Tibial artery (tissue), 4 donors: ENCODE data around the gene B4GALNT4.
"Not testable (repeated sequence)": the region's sequence is repeated elsewhere in the genome, so short reads cannot be mapped to it uniquely, and the experiment has no call there.

Experiments used
- DNase-seq, 2 donors: peaks; one replicate each; pipeline ENCODE4 v3.0.0-alpha.2; 2019
- H3K27ac ChIP-seq, 2 donors: fragments of 200-600 bp; sonication (generic) in 1 of 2; 1 replicate in 1 of 2; 2 replicates in 1 of 2; pipeline ENCODE4 v1.5.1; 2018 to 2019; ENCODE audit warnings: mild to moderate bottlenecking in 1 of 2
- H3K27me3 ChIP-seq, 2 donors: fragments of 200-600 bp; sonication (generic) in 1 of 2; one replicate each; pipeline versions ENCODE4 v1.5.1 to v1.6.0; 2016 to 2019
- H3K36me3 ChIP-seq, 3 donors: fragments of 200-600 bp; sonication (generic) in 2 of 3; one replicate each; pipeline ENCODE4 v1.5.1; 2016 to 2019; ENCODE audit warnings: mild to moderate bottlenecking in 2 of 3
- H3K4me1 ChIP-seq, 4 donors: fragments of 200-600 bp; sonication (generic) in 2 of 4; 1 replicate in 3 of 4; 2 replicates in 1 of 4; pipeline ENCODE4 v1.5.1; 2016 to 2019
- H3K4me3 ChIP-seq, 2 donors: fragments of 200-600 bp; sonication (generic) in 1 of 2; 1 replicate in 1 of 2; 2 replicates in 1 of 2; pipeline ENCODE4 v1.5.1; 2018 to 2019; ENCODE audit warnings: mild to moderate bottlenecking in 2 of 2
- H3K9me3 ChIP-seq, 3 donors: fragments of 200-600 bp; sonication (generic) in 1 of 3; one replicate each; pipeline ENCODE4 v1.5.1; 2016 to 2019
- CTCF ChIP-seq, 2 experiments: fragments of 200-600 bp in 1 of 2; fragments of 450-650 bp in 1 of 2; IDR thresholded peaks; one replicate each; pipeline ENCODE4 v1.5.1; 2017 to 2019; ENCODE audit warnings: antibody characterized with exemption in 2 of 2, mild to moderate bottlenecking in 1 of 2, moderate library complexity in 1 of 2
- intact Hi-C: fragments of 100-400 bp; cut with DNase I; formaldehyde crosslinking; loops from one replicate; pipeline ENCODE4 v1.15.0; 2023; ENCODE audit warnings: low total_unique reads

Gene B4GALNT4

GRCh38 chr11:420054-420910 is 51.0 kb downstream of the B4GALNT4 start:
- Histone ChIP-seq H3K27me3 (peaks cover 0 to 72% of the 10 kb centered on the region in 2 donors), H3K27ac (no peak overlapping the region), H3K4me1 (peaks cover 0 to 18% (median 15%) of the 10 kb centered on the region in 4 donors), H3K4me3 (no peak overlapping the region), H3K36me3 (no peaks in the 10 kb centered on the region), H3K9me3 (no peaks in the 10 kb centered on the region)
- intact Hi-C loops, result no loop called here
- TF ChIP-seq CTCF (IDR thresholded peaks at IDR 0.05), result no peak
- DNase-seq, result peak in 1 of 2 donors; percentile 12

GRCh38 chr11:420911-421321 is 51.6 kb downstream of the B4GALNT4 start:
- peaks cover 0 to 65% of the 10 kb centered on the region in 2 donors for H3K27me3 ChIP-seq
- no peaks in the 10 kb centered on the region for H3K9me3 ChIP-seq
- no peak overlapping the region for H3K4me3 ChIP-seq
- intact Hi-C loops, result no loop called here
- H3K4me1 ChIP-seq, result peaks cover 0 to 17% (median 13%) of the 10 kb centered on the region in 4 donors
- no peaks in the 10 kb centered on the region for H3K36me3 ChIP-seq
- TF ChIP-seq CTCF (IDR thresholded peaks at IDR 0.05), result no peak
- peak in 1 of 2 donors; percentile 17 for DNase-seq
- H3K27ac ChIP-seq, result no peak overlapping the region

GRCh38 chr11:422249-422656 is 53.0 kb downstream of the B4GALNT4 start:
- intact Hi-C loops, result no loop called here
- no peaks in the 10 kb centered on the region for H3K9me3 ChIP-seq
- H3K4me3 ChIP-seq, result no peak overlapping the region
- TF ChIP-seq CTCF (IDR thresholded peaks at IDR 0.05), result no peak
- peaks cover 0 to 4% (median 2%) of the 10 kb centered on the region in 4 donors for H3K4me1 ChIP-seq
- H3K36me3 ChIP-seq, result no peaks in the 10 kb centered on the region
- DNase-seq, result no peak
- H3K27ac ChIP-seq, result no peak overlapping the region
- H3K27me3 ChIP-seq, result peaks cover 0 to 52% of the 10 kb centered on the region in 2 donors

- TF ChIP-seq CTCF (IDR thresholded peaks at IDR 0.05), result no peak
- Histone ChIP-seq H3K9me3 (no peaks in the 10 kb centered on the region), H3K4me3 (no peak overlapping the region), H3K27ac (no peak overlapping the region), H3K27me3 (peaks cover 0 to 32% of the 10 kb centered on the region in 2 donors), H3K4me1 (no peaks in the 10 kb centered on the region), H3K36me3 (no peaks in the 10 kb centered on the region)
- no peak for DNase-seq
- intact Hi-C loops, result no loop called here
Observed at GRCh38 chr11:424232-424631, 54.9 kb downstream of the B4GALNT4 start.

GRCh38 chr11:424766-425165 is 55.5 kb downstream of the B4GALNT4 start:
- intact Hi-C loops, H3K36me3 ChIP-seq, H3K27ac ChIP-seq, H3K4me3 ChIP-seq, H3K9me3 ChIP-seq, H3K4me1 ChIP-seq, DNase-seq: not testable (repeated sequence)
- peaks cover 0 to 27% of the 10 kb centered on the region in 2 donors for H3K27me3 ChIP-seq

GRCh38 chr11:425301-425700 is 56.0 kb downstream of the B4GALNT4 start:
- Histone ChIP-seq H3K4me1 (no peaks in the 10 kb centered on the region), H3K9me3 (no peaks in the 10 kb centered on the region), H3K36me3 (no peaks in the 10 kb centered on the region), H3K4me3 (no peak overlapping the region), H3K27me3 (peaks cover 0 to 21% of the 10 kb centered on the region in 2 donors), H3K27ac (no peak overlapping the region)
- no peak for DNase-seq
- TF ChIP-seq CTCF (IDR thresholded peaks at IDR 0.05), result no peak
- intact Hi-C loops, result no loop called here
